ENCODE results near the gene DCUN1D1. TPM values are rescaled to one million over a fixed set of nuclear protein-coding genes. Genes with fewer than 3 reads are reported as not detected.

DCUN1D1 gene
- total RNA-seq, 1 experiment from 2014 or later, result 71.7 TPM

GRCh38 chr3:182973047-182973446 lies 7.3 kb downstream of the DCUN1D1 start:
- Mint-ChIP-seq H3K36me3 (ENCODE audit: insufficient read depth in 1 of 3, low read depth in 3 of 3) (no peaks in the 10 kb centered on the region; a peak in 1 of 7 replicates), H3K4me1 (peaks cover 39 to 45% of the 10 kb centered on the region in 2 experiments), H3K4me3 (no peak overlapping the region), H3K27me3 (ENCODE audit: low read depth) (no peaks in the 10 kb centered on the region), H3K27ac (no peak overlapping the region), H3K9me3 (no peaks in the 10 kb centered on the region)
- H3T11ph ChIP-seq (ENCODE audit: low read length), result no peak overlapping the region
- peaks cover 5% of the 10 kb centered on the region for H3K79me1 ChIP-seq (ENCODE audit: insufficient read depth, low read depth, low read length, poor library complexity, severe bottlenecking)
- H2BK15ac ChIP-seq (ENCODE audit: low read depth, low read length), result no peak overlapping the region
- H2BK120ac ChIP-seq (ENCODE audit: low read depth, low read length, poor library complexity, severe bottlenecking), result no peak overlapping the region
- H3K56ac ChIP-seq (ENCODE audit: insufficient read length, low read depth, low read length), result no peak overlapping the region
- no peak overlapping the region for H3K18ac ChIP-seq (ENCODE audit: insufficient read length, low read depth, low read length)
- no peak overlapping the region for H2BK12ac ChIP-seq (ENCODE audit: insufficient read length, low read depth, low read length)
- H3K23ac ChIP-seq (ENCODE audit: insufficient read length, low read depth, low read length), result no peak overlapping the region
- no peaks in the 10 kb centered on the region for H3K9me3 ChIP-seq (ENCODE audit: control insufficient read depth, low read depth, low read length)
- no peak for DNase-seq
- H2BK20ac ChIP-seq (ENCODE audit: low read depth, low read length, poor library complexity, severe bottlenecking), result no peak overlapping the region
- no CpG with 5 or more reads among the region's 5 CpGs for WGBS (ENCODE audit: extremely low coverage, insufficient read length, low lambda C conversion rate)
- H3K4ac ChIP-seq (ENCODE audit: low read depth, low read length), result no peak overlapping the region
- H3K4me1 ChIP-seq (ENCODE audit: insufficient read depth, low read length), result no peaks in the 10 kb centered on the region; the same call in 1 of the 2 replicates
- no peak overlapping the region for H3K27ac ChIP-seq (ENCODE audit: insufficient read length, low read depth, low read length)
- no peak overlapping the region for H2AK5ac ChIP-seq (ENCODE audit: insufficient read length, low read length)
- H3K9ac ChIP-seq (ENCODE audit: extremely low read depth, insufficient read length, low read length), result no peak overlapping the region
- H3K23me2 ChIP-seq (ENCODE audit: insufficient read length, low read depth, low read length, poor library complexity, severe bottlenecking), result no peaks in the 10 kb centered on the region
- no peak overlapping the region for H4K5ac ChIP-seq (ENCODE audit: insufficient read length, low read depth, low read length)
- no peak overlapping the region for H4K91ac ChIP-seq (ENCODE audit: insufficient read length, low read depth, low read length)
- H4K8ac ChIP-seq (replicated peaks; ENCODE audit: insufficient read length, low read depth, low read length), result no peak overlapping the region
- no peak overlapping the region for H2BK5ac ChIP-seq (ENCODE audit: insufficient read length, low read length)
- no peak overlapping the region for H3K14ac ChIP-seq (ENCODE audit: insufficient read depth, low read length)
- H2AFZ ChIP-seq (ENCODE audit: low read length), result no peak overlapping the region
- H3K27me3 ChIP-seq (ENCODE audit: insufficient read depth, low read length), result no peaks in the 10 kb centered on the region
- TF ChIP-seq, protein P1, sequence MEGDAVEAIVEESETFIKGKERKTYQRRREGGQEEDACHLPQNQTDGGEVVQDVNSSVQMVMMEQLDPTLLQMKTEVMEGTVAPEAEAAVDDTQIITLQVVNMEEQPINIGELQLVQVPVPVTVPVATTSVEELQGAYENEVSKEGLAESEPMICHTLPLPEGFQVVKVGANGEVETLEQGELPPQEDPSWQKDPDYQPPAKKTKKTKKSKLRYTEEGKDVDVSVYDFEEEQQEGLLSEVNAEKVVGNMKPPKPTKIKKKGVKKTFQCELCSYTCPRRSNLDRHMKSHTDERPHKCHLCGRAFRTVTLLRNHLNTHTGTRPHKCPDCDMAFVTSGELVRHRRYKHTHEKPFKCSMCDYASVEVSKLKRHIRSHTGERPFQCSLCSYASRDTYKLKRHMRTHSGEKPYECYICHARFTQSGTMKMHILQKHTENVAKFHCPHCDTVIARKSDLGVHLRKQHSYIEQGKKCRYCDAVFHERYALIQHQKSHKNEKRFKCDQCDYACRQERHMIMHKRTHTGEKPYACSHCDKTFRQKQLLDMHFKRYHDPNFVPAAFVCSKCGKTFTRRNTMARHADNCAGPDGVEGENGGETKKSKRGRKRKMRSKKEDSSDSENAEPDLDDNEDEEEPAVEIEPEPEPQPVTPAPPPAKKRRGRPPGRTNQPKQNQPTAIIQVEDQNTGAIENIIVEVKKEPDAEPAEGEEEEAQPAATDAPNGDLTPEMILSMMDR (conservative IDR thresholded peaks at IDR 0.05), result no peak
- peaks cover 28% of the 10 kb centered on the region for H3K79me2 ChIP-seq (ENCODE audit: insufficient read depth, low read length)
- H4K20me1 ChIP-seq (ENCODE audit: control insufficient read depth, insufficient read depth, insufficient read length), result no peaks in the 10 kb centered on the region
- no peak overlapping the region for H3K4me2 ChIP-seq (ENCODE audit: insufficient read depth, insufficient read length, low read length)
